HG03571 (cell line): ENCODE results near the gene PDPK1.

Experiments used
- ATAC-seq: cut with Tn5 transposase; IDR thresholded peaks from one replicate; pipeline ENCODE4 v1.9.1; 2021; ENCODE audit not compliant: unreplicated experiment

PDPK1 gene

DNA sequence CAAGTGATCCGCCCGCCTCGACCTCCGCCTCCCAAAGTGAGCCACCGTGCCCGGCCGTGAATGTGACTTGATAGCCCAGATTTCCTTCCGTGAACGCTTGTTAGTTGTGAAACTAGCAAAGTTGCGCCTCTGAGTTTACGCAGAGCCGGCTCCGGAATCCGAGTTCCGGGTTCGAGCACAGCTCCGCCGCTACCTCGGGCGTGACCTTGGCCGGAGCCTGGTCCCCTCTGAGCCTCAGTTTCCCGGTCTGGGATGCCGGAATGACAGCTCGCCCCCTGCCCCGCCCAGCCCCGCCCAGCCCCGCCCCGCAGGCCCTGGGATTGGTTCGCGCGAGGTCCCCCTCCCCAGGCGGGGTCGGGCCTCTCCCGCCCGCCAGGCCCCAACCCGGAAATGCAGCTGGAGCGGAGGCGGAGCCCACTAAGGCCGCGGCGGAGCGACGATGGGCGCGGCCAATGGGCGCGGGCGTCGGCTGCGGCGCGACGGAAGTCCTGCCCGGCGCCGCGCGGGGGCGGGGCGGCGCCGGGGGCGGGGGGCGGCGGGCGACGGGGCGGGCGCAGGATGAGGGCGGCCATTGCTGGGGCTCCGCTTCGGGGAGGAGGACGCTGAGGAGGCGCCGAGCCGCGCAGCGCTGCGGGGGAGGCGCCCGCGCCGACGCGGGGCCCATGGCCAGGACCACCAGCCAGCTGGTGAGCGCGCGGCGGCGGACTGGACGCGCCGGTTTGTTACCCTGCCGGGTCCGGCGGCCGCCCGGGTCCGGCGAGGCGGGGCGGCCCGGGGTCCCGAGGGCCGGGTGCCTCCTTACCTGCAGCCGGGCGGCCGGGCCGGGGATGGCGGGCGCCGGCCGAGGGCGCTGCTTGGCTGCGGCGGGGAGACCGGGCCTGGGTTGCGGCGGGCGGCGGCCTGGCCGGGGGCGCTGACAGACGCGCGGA is at the start of gene PDPK1:
TSS of gene PDPK1 (plus strand) at position 571 of the 929 bp plus-strand sequence. CDS start at position 663, 92 bp downstream.
- peak; percentile 72 for ATAC-seq

DNA sequence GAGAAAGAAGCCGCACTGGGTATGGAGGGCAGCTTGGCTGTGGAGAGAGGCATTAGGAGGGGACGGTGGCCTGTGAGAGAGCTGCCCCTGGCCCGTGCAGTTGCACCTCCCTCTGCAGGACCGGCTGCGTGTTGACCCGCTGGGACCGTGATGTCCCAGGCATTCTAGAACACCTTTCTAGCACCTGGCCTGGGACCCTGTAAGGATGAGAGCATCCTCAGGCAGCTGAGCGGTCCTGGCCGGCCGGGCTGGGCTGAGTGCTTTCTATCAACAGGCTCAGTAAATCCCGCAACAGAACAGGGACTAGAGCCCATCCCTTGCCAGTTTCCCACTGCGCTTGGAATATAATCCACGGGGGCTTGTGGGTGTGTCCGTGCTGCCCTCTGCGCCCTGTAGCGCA is 48.2 kb upstream of the PDPK1 start:
- ATAC-seq: no peak

DNA sequence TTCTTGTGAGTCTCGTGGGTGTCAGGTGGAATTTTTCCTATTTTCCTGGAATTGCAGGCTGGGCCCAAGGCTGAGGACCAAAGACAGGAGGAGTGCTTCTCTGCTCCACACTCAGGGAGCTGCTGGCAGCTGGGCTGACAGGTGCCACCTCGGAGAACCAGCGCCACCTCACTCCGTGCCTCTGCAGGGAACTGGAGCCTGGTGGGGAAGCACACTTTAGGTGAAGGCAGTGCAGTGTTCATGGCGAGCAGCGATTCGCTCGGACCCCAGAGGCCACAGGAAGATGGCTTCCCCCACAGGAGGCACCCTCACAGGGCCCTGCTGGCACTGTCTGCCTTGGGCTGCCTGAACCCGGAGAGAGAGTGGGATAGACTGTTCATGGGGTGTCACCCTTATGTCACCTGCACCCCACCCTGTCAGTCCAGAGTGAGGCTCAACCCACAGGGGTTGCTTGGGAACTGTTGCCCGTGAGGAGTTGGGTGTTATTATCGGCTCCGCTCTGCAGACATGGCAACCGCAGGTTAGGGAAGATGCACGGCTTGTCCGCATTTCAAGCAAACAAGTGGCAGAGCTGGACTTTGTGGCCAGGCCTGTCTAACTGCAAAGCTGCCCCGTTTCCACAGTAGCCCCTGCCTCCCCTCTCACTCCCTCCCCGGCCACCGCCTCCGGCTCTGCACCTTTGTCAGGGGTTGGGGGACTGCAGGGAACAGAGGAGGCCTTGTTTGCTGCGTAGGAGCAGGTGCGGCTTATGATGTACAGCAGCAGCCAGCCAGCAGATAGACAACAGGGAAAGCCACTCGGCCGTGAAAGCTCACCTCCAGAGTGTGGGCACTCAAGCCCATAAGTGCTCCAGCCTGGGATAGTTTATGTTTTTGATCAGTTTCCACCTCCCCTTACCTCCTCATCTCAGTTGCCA is 47.4 kb upstream of the PDPK1 start:
- ATAC-seq: no peak

DNA sequence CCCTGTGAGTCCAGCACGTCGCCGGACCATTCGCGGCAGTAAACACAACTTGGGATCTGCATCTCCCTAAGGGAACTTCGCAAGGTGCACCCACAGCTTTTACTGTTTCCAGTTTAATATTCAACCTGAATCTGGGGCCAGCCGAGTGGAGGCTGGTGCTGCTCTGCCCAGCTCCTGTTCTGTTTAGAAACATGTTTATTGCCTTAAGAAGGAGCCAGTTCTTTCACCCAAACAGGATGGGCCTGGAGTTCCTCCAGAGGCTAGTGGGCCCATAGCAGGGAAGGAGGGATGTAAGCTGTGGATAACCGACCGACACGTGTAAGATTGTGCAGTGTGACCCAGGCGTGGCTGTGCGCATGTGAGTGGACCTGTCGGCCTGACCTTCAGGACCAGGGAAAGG is 45.5 kb upstream of the PDPK1 start:
- no peak for ATAC-seq

DNA sequence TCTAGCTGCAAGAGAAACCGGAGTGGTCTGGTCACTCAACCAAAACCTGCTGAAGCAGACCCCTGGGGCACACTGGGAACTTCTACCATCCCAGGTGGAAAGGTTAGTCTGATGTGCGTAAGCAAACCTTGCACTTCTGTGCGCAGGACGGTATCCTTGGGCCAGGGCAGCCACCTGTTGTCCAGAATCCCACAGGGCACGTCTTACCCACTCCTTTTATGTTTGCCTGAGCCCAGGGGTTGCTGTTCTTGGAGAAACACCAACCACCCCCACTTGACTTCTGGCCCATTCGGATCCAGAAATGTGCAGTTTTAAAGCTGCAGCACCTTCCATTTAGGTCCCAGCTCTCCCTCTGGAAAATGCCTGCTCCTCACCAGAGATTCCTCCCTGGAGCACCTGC is 44.2 kb upstream of the PDPK1 start:
- ATAC-seq: no peak

DNA sequence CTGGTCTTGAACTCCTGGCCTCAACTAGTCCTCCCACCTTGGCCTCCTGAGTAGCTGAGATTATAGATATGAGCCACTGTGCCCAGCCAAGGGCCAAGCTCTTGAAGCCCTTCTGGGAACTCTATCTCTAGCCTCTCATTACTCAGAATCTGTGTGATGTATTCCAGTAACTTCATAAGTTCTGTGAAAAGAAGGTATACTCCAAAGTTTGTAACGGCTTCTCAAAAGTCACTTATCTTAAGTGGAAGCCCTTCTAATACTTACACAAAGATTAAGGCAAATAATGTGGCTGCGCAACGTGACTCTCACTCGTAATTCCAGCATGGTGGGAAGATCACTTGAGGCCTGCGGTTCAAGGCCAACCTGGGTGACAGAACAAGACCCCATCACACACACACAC is 43.2 kb upstream of the PDPK1 start:
- ATAC-seq: no peak

DNA sequence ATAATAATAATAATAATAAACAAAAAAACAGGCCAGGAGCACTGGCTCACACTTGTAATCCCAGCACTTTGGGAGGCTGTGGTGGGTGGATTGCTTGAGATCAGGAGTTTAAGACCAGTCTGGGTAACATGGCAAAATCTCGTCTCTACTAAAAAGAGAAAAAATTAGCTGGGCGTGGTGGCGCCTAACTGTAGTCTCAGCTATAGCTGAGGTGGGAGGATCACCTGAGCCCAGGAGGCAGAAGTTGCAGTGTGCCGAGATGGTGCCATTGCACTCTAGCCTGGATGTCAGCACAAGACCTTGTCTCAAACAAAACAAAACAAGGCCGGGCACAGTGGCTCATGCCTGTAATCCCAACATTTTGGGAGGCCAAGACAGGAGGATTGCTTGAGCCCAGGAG is 42.8 kb upstream of the PDPK1 start:
- no peak for ATAC-seq

DNA sequence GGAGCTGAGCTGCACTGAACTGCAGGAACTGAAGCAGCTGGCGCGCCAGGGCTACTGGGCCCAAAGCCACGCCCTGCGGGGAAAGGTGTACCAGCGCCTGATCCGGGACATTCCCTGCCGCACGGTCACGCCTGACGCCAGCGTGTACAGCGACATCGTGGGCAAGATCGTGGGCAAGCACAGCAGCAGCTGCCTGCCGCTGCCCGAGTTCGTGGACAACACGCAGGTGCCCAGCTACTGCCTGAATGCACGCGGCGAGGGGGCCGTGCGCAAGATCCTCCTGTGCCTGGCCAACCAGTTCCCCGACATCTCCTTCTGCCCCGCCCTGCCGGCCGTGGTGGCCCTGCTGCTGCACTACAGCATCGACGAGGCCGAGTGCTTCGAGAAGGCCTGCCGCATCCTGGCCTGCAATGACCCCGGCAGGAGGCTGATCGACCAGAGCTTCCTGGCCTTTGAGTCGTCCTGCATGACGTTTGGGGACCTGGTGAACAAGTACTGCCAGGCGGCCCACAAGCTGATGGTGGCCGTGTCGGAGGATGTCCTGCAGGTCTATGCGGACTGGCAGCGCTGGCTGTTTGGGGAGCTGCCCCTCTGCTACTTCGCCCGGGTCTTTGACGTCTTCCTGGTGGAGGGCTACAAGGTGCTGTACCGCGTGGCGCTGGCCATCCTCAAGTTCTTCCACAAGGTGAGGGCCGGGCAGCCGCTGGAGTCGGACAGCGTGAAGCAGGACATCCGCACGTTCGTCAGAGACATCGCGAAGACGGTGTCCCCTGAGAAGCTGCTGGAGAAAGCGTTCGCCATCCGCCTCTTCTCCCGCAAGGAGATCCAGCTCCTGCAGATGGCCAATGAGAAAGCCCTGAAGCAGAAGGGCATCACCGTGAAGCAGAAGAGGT is 41.4 kb upstream of the PDPK1 start:
- ATAC-seq: no peak

DNA sequence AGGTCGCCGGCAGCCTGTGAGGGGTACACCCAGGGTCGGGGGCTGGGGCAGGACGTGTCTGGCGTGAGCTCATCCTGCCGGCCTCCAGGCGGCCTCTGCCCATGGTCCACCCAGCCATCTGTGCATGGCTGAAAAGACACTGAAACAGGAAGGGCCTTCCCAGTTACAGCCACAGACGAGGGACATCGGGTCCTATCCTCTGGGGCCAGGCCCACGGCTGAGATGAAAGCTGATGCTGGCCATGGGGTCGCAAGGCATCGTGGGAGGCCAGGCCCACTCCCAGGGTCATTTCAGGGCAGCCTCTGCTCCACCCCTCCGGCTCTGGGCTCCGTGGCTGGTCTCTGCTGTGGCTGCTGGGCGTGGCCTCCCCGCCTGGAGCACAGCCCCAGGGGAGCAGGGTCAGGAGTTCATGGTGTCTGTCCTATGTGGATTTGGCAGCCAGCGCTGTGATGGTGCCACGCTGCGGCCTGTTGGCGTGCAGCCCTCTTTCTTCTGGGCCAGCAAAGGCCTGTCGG is 40.6 kb upstream of the PDPK1 start:
- no peak for ATAC-seq

DNA sequence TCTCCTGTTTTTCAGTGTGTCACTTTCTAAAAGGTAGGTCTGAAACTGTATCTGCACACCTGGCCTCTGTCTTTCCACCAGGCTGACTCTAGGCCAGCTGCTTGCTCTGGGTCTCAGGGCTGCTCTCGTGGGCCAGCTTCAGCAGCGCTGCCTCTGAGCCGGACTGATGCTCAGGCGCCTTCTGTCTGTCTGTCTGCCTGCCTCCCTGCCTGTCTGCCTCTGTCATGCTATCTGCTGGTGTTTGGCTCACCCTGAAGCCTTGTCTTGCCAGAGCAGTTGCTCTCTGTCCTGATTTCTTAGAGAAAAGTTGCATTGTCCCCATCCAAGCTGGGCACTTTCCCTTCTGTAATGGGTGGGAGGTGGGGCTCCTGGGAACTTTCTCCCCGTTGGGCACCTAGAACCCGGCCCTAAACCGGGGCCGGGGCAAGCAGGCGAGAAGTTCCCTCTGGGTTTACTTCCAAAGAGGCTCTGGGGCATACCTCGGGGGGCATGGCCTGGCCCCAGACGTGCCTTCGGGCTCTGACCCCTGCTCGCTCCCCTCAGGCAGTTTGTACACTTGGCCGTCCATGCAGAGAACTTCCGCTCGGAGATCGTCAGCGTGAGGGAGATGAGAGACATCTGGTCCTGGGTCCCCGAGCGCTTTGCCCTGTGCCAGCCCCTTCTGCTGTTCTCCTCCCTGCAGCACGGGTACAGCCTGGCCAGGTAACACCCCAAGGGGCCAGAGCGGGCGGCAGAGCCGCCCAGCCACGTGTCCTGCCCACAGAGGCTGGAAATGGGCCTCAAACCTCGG is 39.9 kb upstream of the PDPK1 start:
- no peak for ATAC-seq

DNA sequence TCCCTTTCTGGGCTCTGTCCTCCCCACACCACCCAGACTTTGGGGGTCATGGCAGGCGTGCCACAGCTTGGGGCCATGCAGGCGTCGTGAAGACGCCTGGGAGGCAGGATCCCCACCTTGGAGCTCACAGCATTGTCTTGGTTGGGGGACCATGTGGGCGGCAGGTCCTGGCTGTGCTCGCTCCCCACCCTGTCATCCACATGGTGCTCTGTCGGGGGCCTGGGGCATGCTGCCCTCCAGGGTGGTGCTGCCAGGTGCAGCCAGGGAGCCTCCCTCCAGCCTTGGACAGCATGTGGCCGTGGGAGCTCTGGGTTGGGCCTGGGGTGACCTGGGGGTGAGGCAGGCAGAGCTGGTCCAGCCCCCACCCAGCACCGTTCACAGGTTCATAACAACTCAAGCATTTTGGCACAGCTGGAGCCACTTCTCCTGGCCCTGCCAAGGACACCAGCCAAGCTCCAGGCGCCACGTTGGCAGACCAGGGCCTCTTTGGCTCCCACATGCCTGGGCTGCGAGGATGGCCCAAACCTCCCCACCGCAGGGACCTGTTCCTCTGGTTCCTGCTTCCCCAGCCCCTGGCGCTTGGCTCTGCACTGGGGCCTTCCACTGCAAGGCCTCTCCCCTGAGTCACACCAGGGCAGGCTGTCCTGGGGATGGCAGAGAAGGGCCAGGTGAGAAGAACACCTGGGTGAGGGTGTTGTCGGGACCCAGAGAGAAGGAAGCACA is 39.1 kb upstream of the PDPK1 start:
- no peak for ATAC-seq

DNA sequence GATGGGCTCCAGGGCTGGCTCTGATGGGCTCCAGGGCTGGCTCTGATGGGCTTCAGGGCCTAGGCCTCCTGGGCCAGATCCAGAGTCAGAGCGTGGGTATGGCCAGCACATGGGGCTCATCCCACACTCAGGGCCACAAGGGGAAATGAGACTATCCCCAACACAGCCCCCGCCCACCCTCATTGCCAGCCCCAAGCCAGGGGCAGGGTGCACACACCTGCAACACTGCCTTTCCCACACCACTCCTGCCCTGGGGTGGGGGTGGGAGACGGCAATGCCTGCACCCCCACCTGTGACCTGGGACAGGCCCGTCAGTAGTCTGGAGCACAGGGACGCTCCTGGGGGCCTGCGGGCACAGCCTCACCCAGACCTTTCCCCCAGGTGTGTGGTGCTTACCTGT is 38.4 kb upstream of the PDPK1 start:
- ATAC-seq: no peak

DNA sequence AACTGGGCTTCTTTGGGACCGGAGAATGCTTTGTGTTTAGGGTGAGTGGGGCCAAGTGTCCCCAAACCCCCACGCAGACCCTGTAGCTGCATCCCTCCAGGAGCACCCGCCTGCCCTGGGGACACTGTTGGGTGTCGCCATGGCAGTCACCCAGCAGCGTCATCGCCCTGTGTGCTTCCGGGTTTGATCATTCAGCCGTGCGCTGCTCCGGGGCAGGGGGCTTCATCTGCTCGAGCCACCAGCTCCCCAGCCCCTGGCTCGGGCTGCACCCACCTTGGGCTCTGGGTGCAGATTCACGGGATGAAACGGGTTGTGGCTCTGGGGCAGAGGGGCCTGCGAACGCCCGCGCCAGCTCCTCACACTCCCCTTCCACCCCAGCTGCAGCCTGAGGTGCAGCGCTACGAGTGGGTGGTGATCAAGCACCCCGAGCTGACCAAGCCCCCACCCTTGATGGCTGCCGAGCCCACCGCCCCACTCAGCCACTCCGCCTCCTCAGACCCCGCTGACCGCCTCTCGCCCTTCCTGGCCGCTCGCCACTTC is 37.9 kb upstream of the PDPK1 start:
- no peak for ATAC-seq

DNA sequence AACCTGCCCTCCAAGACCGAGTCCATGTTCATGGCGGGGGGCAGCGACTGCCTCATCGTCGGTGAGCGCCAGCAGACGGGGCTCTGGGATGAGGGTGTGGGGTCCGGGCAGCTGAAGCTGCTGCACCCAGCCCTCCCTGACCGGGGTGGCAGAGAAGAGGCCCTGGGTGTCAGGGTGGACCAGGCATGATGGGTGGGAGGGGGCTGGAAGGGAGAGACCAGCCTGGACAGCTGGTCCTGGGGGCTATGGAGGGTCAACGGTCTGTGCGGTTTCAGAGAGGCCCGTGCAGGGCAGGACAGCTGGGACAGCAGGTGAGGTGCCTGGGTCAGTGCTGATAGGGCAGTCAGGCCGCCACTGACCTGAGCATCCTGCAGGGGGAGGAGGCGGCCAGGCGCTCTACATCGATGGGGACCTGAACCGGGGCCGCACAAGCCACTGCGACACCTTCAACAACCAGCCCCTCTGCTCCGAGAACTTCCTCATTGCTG is 37.3 kb upstream of the PDPK1 start:
- no peak for ATAC-seq

DNA sequence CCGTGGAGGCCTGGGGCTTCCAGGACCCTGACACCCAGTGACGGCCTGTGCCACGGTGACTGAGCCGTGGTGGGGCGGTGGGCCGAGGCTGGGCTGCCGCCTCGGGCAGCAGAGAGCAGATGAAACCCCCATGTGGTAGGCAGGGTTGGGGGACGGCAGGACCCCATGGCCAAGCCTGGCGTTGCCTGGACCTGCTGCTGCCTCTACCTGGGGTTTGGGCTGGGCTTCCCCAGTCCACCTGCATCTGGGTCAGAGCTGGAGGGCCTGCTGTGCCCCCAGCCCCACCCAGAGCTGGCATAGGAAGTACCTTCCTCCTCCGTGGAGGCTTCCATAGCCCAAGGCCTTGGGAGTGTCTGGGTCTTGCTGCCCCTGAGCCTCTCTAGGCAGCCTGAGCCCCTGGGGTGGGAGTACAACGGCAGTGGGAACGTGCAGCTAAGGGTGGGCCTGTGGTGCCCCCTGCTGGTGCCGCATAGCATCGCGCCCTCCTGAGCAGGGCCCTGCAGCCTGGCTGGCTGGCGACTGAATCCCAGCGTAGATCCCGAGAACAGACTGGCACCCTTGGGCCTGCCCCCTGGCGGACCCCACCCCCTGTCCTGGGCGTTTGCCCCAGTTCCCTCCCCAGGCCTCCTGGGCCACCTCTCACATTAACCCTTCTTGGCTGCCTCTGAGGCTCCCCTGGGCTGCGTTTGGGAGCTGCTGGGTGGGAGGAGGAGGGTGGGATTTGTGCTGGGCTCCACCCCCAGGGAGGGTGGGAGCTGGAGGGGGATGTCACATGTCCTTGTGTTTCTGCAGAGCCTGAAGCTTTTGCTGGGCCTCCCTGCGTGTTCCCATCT is 36.7 kb upstream of the PDPK1 start:
- ATAC-seq: no peak

DNA sequence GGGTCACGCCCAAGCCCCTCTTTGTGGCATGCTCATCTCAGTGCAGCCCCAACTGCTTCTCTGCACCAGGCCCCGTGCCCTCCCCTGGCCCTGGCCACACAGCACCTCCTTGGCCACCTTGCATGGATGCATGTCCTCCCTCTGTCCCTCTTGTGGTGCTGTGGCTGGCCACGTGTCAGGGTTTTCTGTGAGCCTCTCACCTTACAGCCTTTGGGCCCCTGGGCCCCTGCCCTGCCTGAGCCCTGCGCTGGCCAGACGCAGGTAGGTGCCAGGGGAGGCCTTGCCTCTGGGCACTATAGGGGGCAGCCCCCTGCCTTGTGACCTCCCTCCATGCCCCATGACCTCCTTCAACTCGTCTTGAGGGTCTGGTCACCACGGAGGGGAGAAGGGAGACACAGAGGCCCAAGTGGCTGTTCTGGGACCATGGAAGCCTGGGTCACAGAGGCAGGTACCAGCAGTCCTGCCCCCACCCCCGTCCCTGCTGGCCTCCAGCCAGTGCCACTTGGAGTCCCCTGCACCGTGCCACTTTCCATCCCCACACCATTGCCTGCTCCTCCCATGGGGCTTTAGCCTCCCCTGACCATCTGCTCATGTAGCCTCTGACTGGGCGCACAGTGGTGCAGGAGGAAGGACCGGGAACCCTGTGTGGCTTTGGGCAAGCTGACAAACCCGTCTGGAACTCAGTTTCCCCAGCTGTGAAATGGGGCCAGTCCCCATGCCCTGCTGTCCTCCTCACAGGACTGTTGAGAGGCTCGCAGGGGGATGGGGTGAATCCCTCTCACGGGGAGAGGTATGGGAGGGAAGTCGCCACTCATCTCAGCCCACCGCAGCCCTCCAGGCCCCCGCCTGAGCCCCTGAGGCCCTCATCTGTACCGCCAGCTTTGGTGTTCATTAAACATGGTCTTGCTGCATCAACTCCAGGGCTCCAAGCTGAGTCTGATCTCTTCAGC is 35.6 kb upstream of the PDPK1 start:
- ATAC-seq: no peak

DNA sequence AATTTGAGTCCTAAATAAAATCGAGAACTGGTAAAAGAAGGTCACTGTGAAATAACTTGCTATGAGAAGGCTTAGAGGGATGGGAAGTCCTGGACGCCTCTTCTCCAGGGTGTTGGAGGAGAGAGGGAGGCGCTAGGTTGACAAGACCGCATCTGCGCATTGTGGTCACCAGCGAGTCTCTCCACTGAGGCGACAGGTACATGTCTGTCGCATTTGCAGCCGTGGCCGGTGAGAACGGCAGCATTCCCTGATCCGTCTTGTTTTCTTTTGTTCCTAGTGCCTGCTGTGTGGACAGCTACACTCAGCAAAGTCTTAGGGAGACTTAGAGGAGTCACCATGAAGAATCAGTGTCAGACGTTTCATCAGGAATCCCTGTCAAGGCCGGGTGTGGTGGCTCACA is 32.1 kb upstream of the PDPK1 start:
- ATAC-seq: no peak
